CD4-positive, alpha-beta T cell treated with Interferon gamma for 1 hour (primary cell): ENCODE measurements around the gene WNT5A.

Source experiments
- DNase-seq: peaks from one replicate; pipeline ENCODE4 v3.0.0-alpha.2; 2020

The WNT5A gene

DNA sequence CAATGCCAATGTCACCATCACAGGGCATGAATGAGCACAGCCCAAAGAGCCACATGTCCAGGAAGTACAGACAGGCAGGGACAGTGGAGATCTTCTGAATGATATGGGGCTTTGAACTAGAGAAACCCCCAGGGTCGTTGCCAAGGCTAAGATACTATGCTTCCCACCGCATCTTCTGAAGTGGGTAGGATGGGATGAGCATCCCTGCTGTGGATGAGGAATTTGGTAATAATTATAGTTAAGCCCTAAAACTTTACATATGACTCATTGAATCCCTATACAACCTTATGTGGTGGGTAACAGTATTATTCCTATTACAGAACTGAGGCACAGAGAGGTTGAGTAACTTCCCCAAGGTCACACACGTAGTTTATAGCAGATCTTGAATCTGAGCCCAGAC lies 44.2 kb downstream of the WNT5A start:
- DNase-seq = no peak

GRCh38 chr3:55441499-55441898 lies 45.6 kb downstream of the WNT5A start:
- no peak for DNase-seq

DNA sequence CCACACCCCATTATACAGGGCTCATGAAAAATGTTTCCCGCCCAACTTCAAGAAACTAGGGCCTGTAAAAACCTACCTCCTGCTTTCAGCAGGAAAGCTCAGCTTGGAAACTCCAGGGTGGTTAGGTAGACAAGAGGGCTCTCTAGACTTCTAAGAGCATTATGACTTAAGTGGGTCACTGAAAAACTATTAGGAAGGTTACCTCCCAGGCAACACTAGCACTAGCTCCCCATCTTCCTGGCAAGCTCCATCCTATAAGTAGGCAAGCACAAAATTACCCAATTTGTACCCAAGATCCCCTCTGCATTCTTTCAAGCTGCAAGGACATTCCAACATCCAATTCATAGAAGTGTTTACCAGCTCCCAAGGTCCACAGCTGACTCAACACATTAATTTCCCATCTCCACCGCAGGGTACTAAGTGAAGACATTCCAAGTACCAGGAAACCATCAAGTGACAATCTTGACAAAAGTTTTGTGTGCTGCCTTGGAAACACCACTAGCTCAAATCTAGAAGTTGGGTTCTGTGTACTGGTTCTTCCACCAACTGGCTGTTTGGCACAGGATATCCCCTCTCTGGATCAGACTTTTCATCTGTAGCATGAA lies 46.9 kb downstream of the WNT5A start:
- no peak for DNase-seq

GRCh38 chr3:55439657-55440056 lies 47.4 kb downstream of the WNT5A start:
- no peak for DNase-seq

DNA sequence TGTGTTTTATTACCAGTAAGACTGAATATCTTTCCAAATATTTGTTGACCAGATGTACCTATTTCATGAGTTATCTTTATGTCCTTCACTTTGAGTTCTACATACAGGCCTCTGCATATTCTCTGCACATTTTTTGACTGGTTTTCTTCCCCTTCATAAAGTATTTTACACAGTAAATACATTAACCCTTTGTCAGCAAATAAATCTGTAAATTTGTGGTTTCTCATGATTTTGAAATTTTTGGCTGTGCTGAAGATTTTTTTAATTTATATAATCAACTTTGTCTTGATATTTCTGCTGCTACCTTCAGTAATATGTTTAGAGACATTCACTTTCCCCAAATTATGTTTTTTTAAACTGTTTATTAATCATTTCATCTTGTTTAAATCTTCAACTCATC lies 50.5 kb downstream of the WNT5A start:
- DNase-seq = no peak

- no peak for DNase-seq
These were observed 51.6 kb downstream of the WNT5A start for GRCh38 chr3:55435491-55435890.

GRCh38 chr3:55434789-55435188 lies 52.3 kb downstream of the WNT5A start:
- no peak for DNase-seq

DNA sequence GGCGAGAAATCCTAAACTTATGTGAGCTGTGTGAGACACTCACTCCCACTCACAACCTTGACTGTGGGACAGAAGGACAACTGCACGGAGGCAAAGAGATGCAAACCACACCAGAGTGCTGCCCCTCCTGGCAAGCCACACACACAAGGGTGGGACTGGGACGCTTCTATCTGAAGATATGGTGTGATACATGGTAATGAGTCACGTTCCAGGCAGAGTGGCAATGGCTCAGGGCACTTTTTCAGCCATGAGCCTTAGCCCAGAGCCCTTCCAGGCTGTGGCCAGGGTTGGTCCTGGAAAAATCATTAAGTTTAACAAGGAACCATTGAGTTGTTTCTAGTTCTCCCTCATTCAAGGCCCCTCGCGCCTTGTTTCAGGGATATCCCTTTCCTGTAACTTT lies 56.1 kb downstream of the WNT5A start:
- DNase-seq = no peak

GRCh38 chr3:55427739-55428138 lies 59.4 kb downstream of the WNT5A start:
- no peak for DNase-seq

- DNase-seq = no peak
These were observed 60.6 kb downstream of the WNT5A start for GRCh38 chr3:55426486-55426885.

GRCh38 chr3:55423782-55424181 lies 63.3 kb downstream of the WNT5A start:
- DNase-seq = no peak

- DNase-seq = no peak
These were observed 69.9 kb downstream of the WNT5A start for GRCh38 chr3:55417211-55417610.

GRCh38 chr3:55416331-55416821 lies 70.7 kb downstream of the WNT5A start:
- no peak for DNase-seq
